NCI-H2107 (cell line): ENCODE results near the gene PTP4A1.

Experiments used
- DNase-seq: peaks from one replicate; lab custom pipeline; 2025; lab: John Stamatoyannopoulos, UW

The PTP4A1 gene

GRCh38 chr6:63556369-63556768 is 15.9 kb upstream of the PTP4A1 start:
- DNase-seq = no peak

GRCh38 chr6:63558278-63558677 is 14.0 kb upstream of the PTP4A1 start:
- no peak for DNase-seq

GRCh38 chr6:63560801-63561287 is 11.4 kb upstream of the PTP4A1 start:
- no peak for DNase-seq

GRCh38 chr6:63561288-63561687 is 11.0 kb upstream of the PTP4A1 start:
- DNase-seq = no peak

- DNase-seq = no peak
Measured at GRCh38 chr6:63563235-63563634, 9.0 kb upstream of the PTP4A1 start.

- no peak for DNase-seq
Measured at GRCh38 chr6:63565058-63565726, 7.1 kb upstream of the PTP4A1 start.

GRCh38 chr6:63565727-63566596 is 6.3 kb upstream of the PTP4A1 start:
- no peak for DNase-seq

- DNase-seq = no peak
Measured at GRCh38 chr6:63567966-63568365, 4.3 kb upstream of the PTP4A1 start.

- DNase-seq = no peak
Measured at GRCh38 chr6:63571361-63572043, 778 bp upstream of the PTP4A1 start.

GRCh38 chr6:63572747-63573075 is 431 bp downstream of the PTP4A1 start:
- DNase-seq = no peak

GRCh38 chr6:63573076-63573898 is 1.0 kb downstream of the PTP4A1 start:
- peak; percentile 63 for DNase-seq

- DNase-seq = peak; percentile 9
Measured at GRCh38 chr6:63573899-63574553, 1.7 kb downstream of the PTP4A1 start.

- no peak for DNase-seq
Measured at GRCh38 chr6:63574554-63574900, 2.2 kb downstream of the PTP4A1 start.

- DNase-seq = no peak
Measured at GRCh38 chr6:63576147-63576772, 4.0 kb downstream of the PTP4A1 start.

GRCh38 chr6:63576985-63577712 is 4.9 kb downstream of the PTP4A1 start:
- no peak for DNase-seq

GRCh38 chr6:63578757-63579156 is 6.5 kb downstream of the PTP4A1 start:
- no peak for DNase-seq

GRCh38 chr6:63579937-63580703 is 7.8 kb downstream of the PTP4A1 start:
- DNase-seq = no peak

- DNase-seq = no peak
Measured at GRCh38 chr6:63580704-63580961, 8.4 kb downstream of the PTP4A1 start.

- no peak for DNase-seq
Measured at GRCh38 chr6:63581355-63582013, 9.2 kb downstream of the PTP4A1 start.
